PC-3 (cell line): ENCODE data around the gene LARP4B. TPM values are rescaled to one million over a fixed set of nuclear protein-coding genes. Genes with fewer than 3 reads are reported as not detected.

Source experiments
- ATAC-seq: fragments of 200-7000 bp; cut with Tn5 transposase; 2 replicates; pipeline ENCODE4 v1.9.1; 2020; ENCODE audit warnings: mild to moderate bottlenecking, moderate library complexity
- BruUV-seq: library from RNA; stranded (reverse); fragments of 400-500 nt; replicated peaks from 2 replicates; lab custom pipeline; 2021; lab: Mats Ljungman, UMichigan
- CTCF ChIA-PET: fragments of 300-600 bp; sonication (Branson Sonifier 250); formaldehyde crosslinking; loops from one replicate; lab custom pipeline; 2022; ENCODE audit warnings: antibody characterized with exemption; lab: Charles Lee
- POLR2A ChIA-PET: fragments of 300-600 bp; sonication (Branson Sonifier 250); formaldehyde crosslinking; loops from one replicate; lab custom pipeline; 2022; ENCODE audit warnings: antibody characterized with exemption; ENCODE audit not compliant: unreplicated experiment; lab: Charles Lee
- DNase-seq: peaks from one replicate; pipeline ENCODE4 v3.0.0-alpha.2; 2015
- H2AFZ ChIP-seq: fragments of 300-600 bp; sonication (generic); 2 replicates; pipeline ENCODE4 v1.6.0; 2016; ENCODE audit warnings: antibody characterized with exemption, low read length
- H3F3A ChIP-seq: fragments of 300-600 bp; sonication (generic); one replicate; pipeline ENCODE4 v1.6.0; 2017; ENCODE audit warnings: antibody characterized with exemption, low read length, control low read depth, mild to moderate bottlenecking; ENCODE audit not compliant: unreplicated experiment
- H3K27ac ChIP-seq: fragments of 300-600 bp; sonication (generic); 2 replicates; pipeline ENCODE4 v1.5.1; 2016; ENCODE audit warnings: mild to moderate bottlenecking, low read length
- H3K27me3 ChIP-seq: fragments of 300-600 bp; sonication (generic); 2 replicates; pipeline ENCODE4 v1.6.1; 2016; ENCODE audit warnings: low read length, mixed read lengths
- H3K36me3 ChIP-seq: fragments of 300-600 bp; sonication (generic); 2 replicates; pipeline ENCODE4 v1.6.1; 2016; ENCODE audit warnings: low read depth, mixed run types, low read length, mixed read lengths
- H3K4me1 ChIP-seq: fragments of 300-600 bp; sonication (generic); 2 replicates; pipeline ENCODE4 v1.5.1; 2016; ENCODE audit warnings: low read length; ENCODE audit not compliant: insufficient read depth
- H3K4me2 ChIP-seq: fragments of 300-600 bp; sonication (generic); 2 replicates; pipeline ENCODE4 v1.6.0; 2016; ENCODE audit warnings: low read length
- H3K4me3 ChIP-seq: fragments of 300-600 bp; sonication (generic); 2 replicates; pipeline ENCODE4 v1.5.1; 2016; ENCODE audit warnings: mild to moderate bottlenecking, low read length, mixed read lengths
- H3K79me2 ChIP-seq: fragments of 300-600 bp; sonication (generic); 2 replicates; pipeline ENCODE4 v1.6.1; 2017; ENCODE audit warnings: low read length, mixed read lengths
- H3K9ac ChIP-seq: fragments of 300-600 bp; sonication (generic); 2 replicates; pipeline ENCODE4 v1.6.0; 2016; ENCODE audit warnings: mild to moderate bottlenecking, low read length
- H3K9me2 ChIP-seq: fragments of 300-600 bp; sonication (generic); replicated peaks from 2 replicates; pipeline ENCODE4 v1.6.1; 2016; ENCODE audit warnings: mixed run types, low read length, mixed read lengths
- H3K9me3 ChIP-seq: fragments of 300-600 bp; sonication (generic); 2 replicates; pipeline ENCODE4 v1.6.1; 2016; ENCODE audit warnings: low read length, mixed read lengths
- H4K20me1 ChIP-seq: fragments of 300-600 bp; sonication (generic); 2 replicates; pipeline ENCODE4 v1.6.1; 2016; ENCODE audit warnings: low read length, mixed read lengths
- EZH2 ChIP-seq: fragments of 300-600 bp; sonication (generic); IDR thresholded peaks from one replicate; pipeline ENCODE4 v1.6.1; 2017; ENCODE audit warnings: antibody characterized with exemption, mild to moderate bottlenecking, low read length; ENCODE audit not compliant: unreplicated experiment
- EZH2phosphoT487 ChIP-seq: fragments of 300-600 bp; sonication (generic); IDR thresholded peaks from 2 replicates; pipeline ENCODE4 v1.6.1; 2018; ENCODE audit warnings: mild to moderate bottlenecking, antibody characterized with exemption, low read length, borderline replicate concordance
- intact Hi-C: fragments of 100-400 bp; cut with micrococcal nuclease; formaldehyde crosslinking; loops from 2 replicates; pipeline ENCODE4 v1.9.0; 2023
- total RNA-seq: library from RNA; depleted of rRNA; stranded (reverse); fragments of >200 nt; gene quantifications from 2 replicates; pipeline ENCODE4 v1.2.3, GENCODE V29; 2014
- TF ChIP-seq, protein P1 (sequence below): fragments of 300-600 bp; sonication (generic); conservative IDR thresholded peaks from 2 replicates; pipeline ENCODE4 v1.5.1; 2017; ENCODE audit warnings: antibody characterized with exemption, low read depth, mild to moderate bottlenecking, low read length

LARP4B gene
- total RNA-seq, 1 experiment from 2014 or later, result 33.9 TPM

DNA sequence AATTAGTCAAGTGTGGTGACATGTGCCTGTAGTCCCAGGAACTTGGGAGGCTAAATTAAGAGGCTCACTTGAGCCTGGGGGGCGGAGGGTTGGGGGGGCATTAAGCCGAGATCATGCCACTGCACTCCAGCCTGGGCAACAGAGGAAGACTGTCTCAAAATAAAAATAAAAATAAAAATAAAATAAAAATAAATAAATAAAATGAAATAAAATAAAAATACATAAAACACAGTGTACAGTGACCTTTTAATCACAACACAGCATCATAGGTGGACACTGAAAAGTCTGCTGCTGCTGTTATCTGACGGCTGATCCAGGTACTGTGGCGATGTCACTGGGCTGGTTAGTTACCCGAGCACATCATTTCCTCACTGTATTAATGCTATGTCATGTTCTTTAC lies 27.1 kb downstream of the LARP4B start:
- Histone ChIP-seq H2AFZ (no peak overlapping the region), H3K9me3 (no peaks in the 10 kb centered on the region), H3K9me2 (no peaks in the 10 kb centered on the region), H3K36me3 (no peaks in the 10 kb centered on the region), H3K79me2 (peaks cover 45% of the 10 kb centered on the region), H4K20me1 (no peaks in the 10 kb centered on the region), H3K9ac (no peak overlapping the region), H3K4me2 (no peak overlapping the region), H3F3A (no peaks in the 10 kb centered on the region), H3K4me1 (no peaks in the 10 kb centered on the region), H3K27ac (no peak overlapping the region), H3K4me3 (no peak overlapping the region), H3K27me3 (no peaks in the 10 kb centered on the region)
- no TSS peak for BruUV-seq
- DNase-seq (no peak), ATAC-seq (no peak)
- intact Hi-C loops, result no loop called here
- CTCF ChIA-PET, result no interaction called here
- TF ChIP-seq EZH2, result no peak
- no peak for TF ChIP-seq EZH2phosphoT487
- TF ChIP-seq, protein P1, sequence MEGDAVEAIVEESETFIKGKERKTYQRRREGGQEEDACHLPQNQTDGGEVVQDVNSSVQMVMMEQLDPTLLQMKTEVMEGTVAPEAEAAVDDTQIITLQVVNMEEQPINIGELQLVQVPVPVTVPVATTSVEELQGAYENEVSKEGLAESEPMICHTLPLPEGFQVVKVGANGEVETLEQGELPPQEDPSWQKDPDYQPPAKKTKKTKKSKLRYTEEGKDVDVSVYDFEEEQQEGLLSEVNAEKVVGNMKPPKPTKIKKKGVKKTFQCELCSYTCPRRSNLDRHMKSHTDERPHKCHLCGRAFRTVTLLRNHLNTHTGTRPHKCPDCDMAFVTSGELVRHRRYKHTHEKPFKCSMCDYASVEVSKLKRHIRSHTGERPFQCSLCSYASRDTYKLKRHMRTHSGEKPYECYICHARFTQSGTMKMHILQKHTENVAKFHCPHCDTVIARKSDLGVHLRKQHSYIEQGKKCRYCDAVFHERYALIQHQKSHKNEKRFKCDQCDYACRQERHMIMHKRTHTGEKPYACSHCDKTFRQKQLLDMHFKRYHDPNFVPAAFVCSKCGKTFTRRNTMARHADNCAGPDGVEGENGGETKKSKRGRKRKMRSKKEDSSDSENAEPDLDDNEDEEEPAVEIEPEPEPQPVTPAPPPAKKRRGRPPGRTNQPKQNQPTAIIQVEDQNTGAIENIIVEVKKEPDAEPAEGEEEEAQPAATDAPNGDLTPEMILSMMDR, result no peak
- POLR2A ChIA-PET, result no interaction called here

DNA sequence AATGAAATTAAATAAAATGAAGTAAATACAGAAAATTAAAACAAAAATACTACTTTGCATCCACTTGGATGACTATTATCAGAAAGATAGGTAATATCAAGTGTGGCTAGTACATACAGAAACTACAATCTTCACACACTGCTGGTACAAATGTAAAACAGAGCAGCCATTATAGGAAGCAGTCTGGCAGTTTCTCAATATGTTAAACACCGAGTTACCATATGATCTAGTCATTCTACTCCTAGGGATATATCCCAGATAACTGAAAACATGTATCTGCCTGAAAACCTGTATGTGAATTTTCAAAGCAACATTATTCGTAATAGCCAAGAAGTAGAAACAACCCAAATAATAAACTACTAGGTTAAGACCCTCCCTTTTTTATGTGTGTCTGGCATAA lies 33.4 kb downstream of the LARP4B start:
- Histone ChIP-seq H3K9me2 (no peaks in the 10 kb centered on the region), H3K79me2 (peaks cover 80% of the 10 kb centered on the region), H3K27me3 (no peaks in the 10 kb centered on the region), H3K36me3 (no peaks in the 10 kb centered on the region), H3K27ac (no peak overlapping the region), H3K4me1 (no peaks in the 10 kb centered on the region), H3K4me2 (no peak overlapping the region), H2AFZ (no peak overlapping the region), H3K9me3 (no peaks in the 10 kb centered on the region), H4K20me1 (no peaks in the 10 kb centered on the region), H3F3A (no peaks in the 10 kb centered on the region), H3K9ac (no peak overlapping the region), H3K4me3 (no peak overlapping the region)
- ATAC-seq (no peak), DNase-seq (no peak)
- BruUV-seq, result no TSS peak
- ChIA-PET POLR2A (no interaction called here), CTCF (no interaction called here)
- TF ChIP-seq, protein P1, result no peak
- TF ChIP-seq EZH2phosphoT487, result no peak
- no peak for TF ChIP-seq EZH2
- intact Hi-C loops, result no loop called here

DNA sequence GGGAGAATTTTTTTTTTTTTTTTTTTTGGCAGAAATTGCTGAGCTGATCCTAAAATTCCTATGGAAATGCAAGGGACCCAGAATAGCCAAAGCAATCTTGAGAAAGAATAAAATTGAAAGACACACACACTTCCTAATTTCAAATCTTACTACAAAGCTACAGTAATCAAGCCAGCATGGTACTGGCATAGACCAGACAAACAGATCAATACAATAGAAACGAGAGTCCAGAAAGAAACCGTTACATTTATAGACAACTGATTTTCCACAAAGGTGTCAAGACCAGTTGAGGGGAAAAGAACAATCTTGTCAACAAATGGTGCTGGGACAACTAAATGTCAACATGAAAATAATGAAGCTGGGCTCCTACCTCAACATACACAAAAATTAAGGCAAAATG lies 34.5 kb downstream of the LARP4B start:
- Histone ChIP-seq H3K4me1 (no peaks in the 10 kb centered on the region), H2AFZ (no peak overlapping the region), H3K4me2 (no peak overlapping the region), H3K4me3 (no peak overlapping the region), H3K9me3 (no peaks in the 10 kb centered on the region), H3F3A (no peaks in the 10 kb centered on the region), H3K27ac (no peak overlapping the region), H3K27me3 (no peaks in the 10 kb centered on the region), H3K9me2 (no peaks in the 10 kb centered on the region), H4K20me1 (no peaks in the 10 kb centered on the region), H3K36me3 (no peaks in the 10 kb centered on the region), H3K79me2 (peaks cover 79% of the 10 kb centered on the region), H3K9ac (no peak overlapping the region)
- intact Hi-C loops, result no loop called here
- ATAC-seq, result no peak
- TF ChIP-seq EZH2phosphoT487, result no peak
- TF ChIP-seq, protein P1, result no peak
- no peak for TF ChIP-seq EZH2
- CTCF ChIA-PET, result no interaction called here
- POLR2A ChIA-PET, result no interaction called here
- no peak for DNase-seq
- BruUV-seq, result no TSS peak
